HEK293 (cell line): ENCODE data around the gene WASF2.

Experiments used
- CTCF ChIA-PET: fragments of 350-600 bp; formaldehyde crosslinking; extraction: SDS; loops from one replicate; lab custom pipeline; 2021; ENCODE audit warnings: antibody characterized with exemption; lab: Yijun Ruan, JAX
- POLR2A ChIA-PET: fragments of 300-600 bp; formaldehyde crosslinking; extraction: SDS; loops from one replicate; lab custom pipeline; 2020; ENCODE audit warnings: antibody characterized with exemption, inconsistent platforms; lab: Yijun Ruan, JAX
- H3K27ac ChIP-seq: fragments of 200-500 bp; sonication (Bioruptor generic); 2 replicates; pipeline ENCODE4 v1.5.1; 2014; ENCODE audit warnings: low read depth, low read length, control low read depth, inconsistent platforms; ENCODE audit errors: extremely low read depth
- H3K36me3 ChIP-seq, 2 experiments: fragments of 200-500 bp in 1 of 2; sonication (Bioruptor generic) in 1 of 2; 1 replicate in 1 of 2; 2 replicates in 1 of 2; pipeline ENCODE4 v1.5.1; 2014 to 2017; ENCODE audit warnings: inconsistent platforms in 2 of 2, low read length in 2 of 2; ENCODE audit not compliant: control insufficient read depth in 2 of 2, insufficient read depth in 1 of 2
- H3K4me1 ChIP-seq: fragments of 200-500 bp; sonication (Bioruptor generic); 2 replicates; pipeline ENCODE4 v1.5.1; 2014; ENCODE audit warnings: mild to moderate bottlenecking, low read length, inconsistent platforms; ENCODE audit not compliant: control insufficient read depth, insufficient read depth
- H3K4me3 ChIP-seq: 2 replicates; pipeline ENCODE4 v1.5.1; 2011; ENCODE audit warnings: low read depth, mild to moderate bottlenecking, control low read depth, low read length, moderate library complexity
- H3K9me3 ChIP-seq: fragments of 200-500 bp; sonication (Bioruptor generic); 2 replicates; pipeline ENCODE4 v1.5.1; 2014; ENCODE audit warnings: low read depth, low read length, inconsistent platforms; ENCODE audit not compliant: control insufficient read depth, insufficient read depth
- AEBP2 ChIP-seq: fragments of 450-650 bp; formaldehyde crosslinking; IDR thresholded peaks from 2 replicates; pipeline ENCODE4 v1.5.1; 2016; ENCODE audit warnings: missing biosample characterization, missing genetic modification characterization, borderline replicate concordance
- BCL11B ChIP-seq: fragments of 450-650 bp; formaldehyde crosslinking; IDR thresholded peaks from 2 replicates; pipeline ENCODE4 v1.5.1; 2016; ENCODE audit warnings: low read depth, missing biosample characterization, missing genetic modification characterization
- GLI4 ChIP-seq: fragments of 450-650 bp; formaldehyde crosslinking; IDR thresholded peaks from 2 replicates; pipeline ENCODE4 v1.5.1; 2016; ENCODE audit warnings: missing biosample characterization, missing genetic modification characterization
- GLIS2 ChIP-seq: fragments of 450-650 bp; formaldehyde crosslinking; IDR thresholded peaks from 2 replicates; pipeline ENCODE4 v1.5.1; 2016; ENCODE audit warnings: missing biosample characterization, missing genetic modification characterization
- KLF16 ChIP-seq: fragments of 450-650 bp; formaldehyde crosslinking; IDR thresholded peaks from 2 replicates; pipeline ENCODE4 v1.5.1; 2017; ENCODE audit warnings: missing biosample characterization, missing genetic modification characterization
- SCRT1 ChIP-seq: fragments of 450-650 bp; formaldehyde crosslinking; IDR thresholded peaks from 2 replicates; pipeline ENCODE4 v1.5.1; 2016; ENCODE audit warnings: missing biosample characterization, missing genetic modification characterization, borderline replicate concordance
- SCRT2 ChIP-seq: fragments of 450-650 bp; formaldehyde crosslinking; IDR thresholded peaks from 2 replicates; pipeline ENCODE4 v1.5.1; 2016; ENCODE audit warnings: missing biosample characterization, missing genetic modification characterization
- SP3 ChIP-seq: fragments of 450-650 bp; formaldehyde crosslinking; IDR thresholded peaks from 2 replicates; pipeline ENCODE4 v1.5.1; 2016; ENCODE audit warnings: missing biosample characterization, missing genetic modification characterization
- SP7 ChIP-seq: fragments of 450-650 bp; formaldehyde crosslinking; IDR thresholded peaks from 2 replicates; pipeline ENCODE4 v1.5.1; 2016; ENCODE audit warnings: missing biosample characterization, missing genetic modification characterization
- ZBTB26 ChIP-seq: fragments of 450-650 bp; formaldehyde crosslinking; optimal IDR thresholded peaks from 2 replicates; pipeline ENCODE3; 2016; ENCODE audit warnings: missing biosample characterization, mild to moderate bottlenecking, missing genetic modification characterization
- ZNF112 ChIP-seq: fragments of 450-650 bp; formaldehyde crosslinking; IDR thresholded peaks from 2 replicates; pipeline ENCODE4 v1.5.0; 2017; ENCODE audit warnings: missing biosample characterization, missing genetic modification characterization
- ZNF146 ChIP-seq: fragments of 450-650 bp; formaldehyde crosslinking; IDR thresholded peaks from 2 replicates; pipeline ENCODE4 v1.5.1; 2016; ENCODE audit warnings: missing biosample characterization, missing genetic modification characterization
- ZNF18 ChIP-seq: fragments of 450-650 bp; formaldehyde crosslinking; IDR thresholded peaks from 2 replicates; pipeline ENCODE4 v1.5.1; 2016; ENCODE audit warnings: missing biosample characterization, missing genetic modification characterization
- ZNF19 ChIP-seq: fragments of 450-650 bp; formaldehyde crosslinking; IDR thresholded peaks from 2 replicates; pipeline ENCODE4; 2016; ENCODE audit warnings: missing biosample characterization, missing genetic modification characterization, low read depth
- ZNF24 ChIP-seq: fragments of 450-650 bp; formaldehyde crosslinking; IDR thresholded peaks from 2 replicates; pipeline ENCODE4 v1.5.1; 2016; ENCODE audit warnings: missing biosample characterization, missing genetic modification characterization
- ZNF324 ChIP-seq: fragments of 450-650 bp; formaldehyde crosslinking; IDR thresholded peaks from 2 replicates; pipeline ENCODE4 v1.5.1; 2016; ENCODE audit warnings: missing biosample characterization, missing genetic modification characterization
- ZNF335 ChIP-seq: fragments of 450-650 bp; formaldehyde crosslinking; conservative IDR thresholded peaks from 2 replicates; pipeline ENCODE4 v1.5.1; 2016; ENCODE audit warnings: missing biosample characterization, missing genetic modification characterization
- ZNF341 ChIP-seq: fragments of 450-650 bp; formaldehyde crosslinking; IDR thresholded peaks from 2 replicates; pipeline ENCODE4; 2016; ENCODE audit warnings: low read depth, missing biosample characterization, missing genetic modification characterization
- ZNF398 ChIP-seq: fragments of 450-650 bp; formaldehyde crosslinking; IDR thresholded peaks from 2 replicates; pipeline ENCODE4 v1.5.1; 2017; ENCODE audit warnings: missing biosample characterization, missing genetic modification characterization
- ZNF433 ChIP-seq: fragments of 450-650 bp; formaldehyde crosslinking; IDR thresholded peaks from 2 replicates; pipeline ENCODE4 v1.5.1; 2016; ENCODE audit warnings: missing biosample characterization, missing genetic modification characterization, low read depth
- ZNF555 ChIP-seq: fragments of 450-650 bp; formaldehyde crosslinking; conservative IDR thresholded peaks from 2 replicates; pipeline ENCODE4 v1.5.1; 2017; ENCODE audit warnings: missing biosample characterization, mild to moderate bottlenecking, missing genetic modification characterization, inconsistent platforms
- ZNF561 ChIP-seq: fragments of 450-650 bp; IDR thresholded peaks from 2 replicates; pipeline ENCODE4 v1.5.1; 2018; ENCODE audit warnings: missing biosample characterization, missing genetic modification characterization, borderline replicate concordance
- ZNF571 ChIP-seq: fragments of 450-650 bp; formaldehyde crosslinking; IDR thresholded peaks from 2 replicates; pipeline ENCODE4 v1.5.0; 2017; ENCODE audit warnings: missing biosample characterization, missing genetic modification characterization
- ZNF596 ChIP-seq: fragments of 450-650 bp; IDR thresholded peaks from 2 replicates; pipeline ENCODE4 v1.5.0; 2018; ENCODE audit warnings: missing biosample characterization, mild to moderate bottlenecking, missing genetic modification characterization, moderate library complexity
- ZNF677 ChIP-seq: fragments of 450-650 bp; IDR thresholded peaks from 2 replicates; pipeline ENCODE4 v1.5.0; 2018; ENCODE audit warnings: missing biosample characterization, mild to moderate bottlenecking, missing genetic modification characterization, moderate library complexity
- ZNF792 ChIP-seq: fragments of 450-650 bp; formaldehyde crosslinking; IDR thresholded peaks from 2 replicates; pipeline ENCODE4 v1.5.1; 2016; ENCODE audit warnings: missing biosample characterization, missing genetic modification characterization
- ZNF830 ChIP-seq: fragments of 450-650 bp; IDR thresholded peaks from 2 replicates; pipeline ENCODE4 v1.5.0; 2018; ENCODE audit warnings: missing biosample characterization, missing genetic modification characterization, low read depth, mild to moderate bottlenecking, moderate library complexity
- ZSCAN4 ChIP-seq: fragments of 450-650 bp; formaldehyde crosslinking; IDR thresholded peaks from 2 replicates; pipeline ENCODE4 v1.5.1; 2017; ENCODE audit warnings: missing biosample characterization, missing genetic modification characterization

Gene WASF2

GRCh38 chr1:27527890-27528817 lies 38.2 kb upstream of the WASF2 start (continued):
- TF ChIP-seq ZBTB26 (tag by site-specific recombination) (peak; percentile 84), ZNF677 (no peak), ZNF433 (tag by site-specific recombination) (no peak)

GRCh38 chr1:27527223-27527889 lies 37.4 kb upstream of the WASF2 start:
- peaks cover 11% of the 10 kb centered on the region for H3K4me1 ChIP-seq
- CTCF ChIA-PET, result interaction anchor here (0.6 to 2.3 kb wide), 4 partner anchors 29 to 776 kb away, joined by 3 to 13 read pairs (median 4); no protein-coding TSS in a partner anchor
- no peaks in the 10 kb centered on the region for H3K9me3 ChIP-seq
- no peaks in the 10 kb centered on the region for H3K36me3 ChIP-seq
- POLR2A ChIA-PET, result no interaction called here
- no peak overlapping the region for H3K4me3 ChIP-seq
- peak overlapping the region; percentile 20; the same call in 1 of the 2 replicates for H3K27ac ChIP-seq
- peak; percentile 13; the same call in 1 of the 2 replicates for TF ChIP-seq BCL11B (tag by site-specific recombination)
- TF ChIP-seq ZNF112, result no peak
- peak; percentile 36; the same call in 1 of the 2 replicates for TF ChIP-seq GLIS2 (tag by site-specific recombination)
- TF ChIP-seq ZNF335 (tag by site-specific recombination), result peak; percentile 66
- TF ChIP-seq ZSCAN4 (tag by site-specific recombination), result no peak
- no peak for TF ChIP-seq AEBP2
- TF ChIP-seq ZNF19 (tag by site-specific recombination), result no peak
- TF ChIP-seq ZNF571 (tag by site-specific recombination), result no peak
- no peak for TF ChIP-seq SCRT1 (tag by site-specific recombination)
- 0 out of 2 replicates have a peak, but pooled peaks have one; percentile 34 for TF ChIP-seq SP7 (tag by site-specific recombination)
- 0 out of 2 replicates have a peak, but pooled peaks have one; percentile 9 for TF ChIP-seq ZNF146 (tag by site-specific recombination)
- TF ChIP-seq ZNF561 (tag by site-specific recombination), result no peak
- no peak for TF ChIP-seq KLF16 (tag by site-specific recombination)
- TF ChIP-seq ZNF792 (tag by site-specific recombination), result no peak
- TF ChIP-seq GLI4 (tag by site-specific recombination), result no peak
- 0 out of 2 replicates have a peak, but pooled peaks have one; percentile 9 for TF ChIP-seq ZNF18 (tag by site-specific recombination)
- no peak for TF ChIP-seq SCRT2 (tag by site-specific recombination)
- TF ChIP-seq ZNF555 (tag by site-specific recombination), result no peak
- TF ChIP-seq ZNF341 (tag by site-specific recombination), result peak; percentile 84
- TF ChIP-seq ZNF596, result no peak
- TF ChIP-seq ZNF324 (tag by site-specific recombination), result no peak
- TF ChIP-seq ZNF830 (tag by site-specific recombination), result no peak
- peak; percentile 48 for TF ChIP-seq SP3 (tag by site-specific recombination)
- peak; percentile 60 for TF ChIP-seq ZNF24 (tag by site-specific recombination)
- TF ChIP-seq ZNF398 (tag by site-specific recombination), result peak; percentile 97
